CD4-positive, alpha-beta T cell (primary cell): ENCODE data around the gene TDRD7. TPM values are rescaled to one million over a fixed set of nuclear protein-coding genes. Genes with fewer than 3 reads are reported as not detected.

ENCODE experiments used
- ATAC-seq: fragments of 200-7000 bp; cut with Tn5 transposase; one replicate; pipeline ENCODE4 v1.10.0; 2022; ENCODE audit warnings: mild to moderate bottlenecking; ENCODE audit not compliant: poor library complexity
- CTCF ChIA-PET: fragments of 350-600 bp; sonication (Branson Sonifier 250); formaldehyde crosslinking; loops from one replicate; lab custom pipeline; 2021; ENCODE audit warnings: antibody characterized with exemption, inconsistent platforms; lab: Charles Lee
- POLR2A ChIA-PET: fragments of 350-600 bp; sonication (Branson Sonifier 250); formaldehyde crosslinking; loops from one replicate; lab custom pipeline; 2021; ENCODE audit warnings: antibody characterized with exemption, inconsistent platforms; lab: Charles Lee
- DNase-seq, 14 experiments: peaks; one replicate each; pipeline ENCODE4 v3.0.0-alpha.2; 2013 to 2020; ENCODE audit warnings: mixed read lengths in 2 of 14
- H3K27ac ChIP-seq, 2 donors: one replicate each; pipeline versions ENCODE4 v1.5.1 to v1.7.0; 2013; ENCODE audit warnings: low read length in 2 of 2, low read depth in 1 of 2, mild to moderate bottlenecking in 1 of 2
- H3K27me3 ChIP-seq, 2 experiments: 1 replicate in 1 of 2; 2 replicates in 1 of 2; pipeline versions ENCODE4 v1.6.1 to v1.7.0; 2013; ENCODE audit warnings: low read length in 2 of 2, control low read depth in 1 of 2, mild to moderate bottlenecking in 1 of 2, moderate library complexity in 1 of 2; ENCODE audit not compliant: insufficient read depth in 2 of 2, control insufficient read depth in 1 of 2
- H3K36me3 ChIP-seq: one replicate; pipeline ENCODE4 v1.6.1; 2013; ENCODE audit warnings: low read length, control low read depth; ENCODE audit not compliant: insufficient read depth
- H3K4me1 ChIP-seq: one replicate; pipeline ENCODE4 v1.6.1; 2013; ENCODE audit warnings: low read length, control low read depth; ENCODE audit not compliant: insufficient read depth
- H3K4me3 ChIP-seq: one replicate; pipeline ENCODE4 v1.5.1; 2013; ENCODE audit warnings: mild to moderate bottlenecking, low read length, moderate library complexity
- H3K9me3 ChIP-seq, 2 experiments: 1 replicate in 1 of 2; 2 replicates in 1 of 2; pipeline versions ENCODE4 v1.6.1 to v1.7.0; 2013; ENCODE audit warnings: low read length in 2 of 2, mild to moderate bottlenecking in 2 of 2, control low read depth in 1 of 2, moderate library complexity in 1 of 2; ENCODE audit not compliant: control insufficient read depth in 1 of 2, insufficient read depth in 1 of 2
- H3K27ac Mint-ChIP-seq: one replicate; pipeline ENCODE4 v1.8.0; 2020; ENCODE audit warnings: mixed read lengths
- H3K27me3 Mint-ChIP-seq: one replicate; pipeline ENCODE4 v1.8.0; 2021; ENCODE audit warnings: mixed read lengths
- H3K36me3 Mint-ChIP-seq: one replicate; pipeline ENCODE4 v1.8.0; 2021; ENCODE audit warnings: low read depth, mixed read lengths
- H3K4me1 Mint-ChIP-seq: one replicate; pipeline ENCODE4 v1.8.0; 2021; ENCODE audit warnings: low read depth, mixed read lengths
- H3K4me3 Mint-ChIP-seq: one replicate; pipeline ENCODE4 v1.8.0; 2020; ENCODE audit warnings: mild to moderate bottlenecking, mixed read lengths
- H3K9me3 Mint-ChIP-seq: one replicate; pipeline ENCODE4 v1.8.0; 2020; ENCODE audit warnings: mixed read lengths
- intact Hi-C, 2 experiments: fragments of 100-400 bp; cut with DNase I in 1 of 2; cut with micrococcal nuclease in 1 of 2; formaldehyde crosslinking; loops; one replicate each; pipeline versions ENCODE4 v1.15.1 to v1.9.0; 2023 to 2025; cut with DNase I, micrococcal nuclease
- total RNA-seq, 174 experiments: library from RNA in 2 of 174; stranded (reverse) in 2 of 174; gene quantifications; one replicate each; pipeline ENCODE4 v1.2.3 and lab custom pipeline; 2021 to 2026
- TF ChIP-seq, protein P1 (sequence below): fragments of 200-600 bp; IDR thresholded peaks from one replicate; pipeline ENCODE4 v1.8.0; 2022; ENCODE audit warnings: antibody characterized with exemption, mild to moderate bottlenecking

TDRD7 gene
- total RNA-seq, 2 experiments from 2014 or later, result 3.3 to 3.6 TPM

DNA sequence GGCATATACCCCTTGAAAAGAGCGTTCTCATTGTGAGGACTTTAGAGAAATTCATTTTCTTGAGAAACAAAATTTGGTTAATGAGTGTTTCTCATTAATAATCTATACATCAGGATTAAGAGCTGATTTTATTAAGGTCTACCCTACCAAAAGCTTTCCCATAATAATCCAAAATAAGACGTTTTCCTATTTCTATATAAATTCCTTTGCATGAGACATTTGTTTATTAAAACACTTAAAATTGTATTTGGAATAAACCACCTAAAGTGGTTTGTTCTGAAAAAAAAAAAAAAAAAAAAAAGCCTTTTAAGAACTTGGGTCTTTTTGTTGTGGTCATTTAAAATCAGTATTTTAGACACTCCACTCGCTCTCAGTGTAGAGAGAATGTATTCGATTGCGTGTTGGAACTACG lies 88.9 kb downstream of the TDRD7 start:
- POLR2A ChIA-PET, result interaction anchor here (0.5 to 0.6 kb wide), 2 partner anchors 279 to 1498 kb away, joined by 3 read pairs; no protein-coding TSS in a partner anchor
- CTCF ChIA-PET, result interaction anchor here (1.3 kb wide), 1 partner anchor 9 kb away, joined by 3 read pairs; no protein-coding TSS in a partner anchor
- peak overlapping the region; percentile 70 for H3K4me3 Mint-ChIP-seq
- Histone ChIP-seq H3K4me1 (peaks cover 16% of the 10 kb centered on the region), H3K9me3 (peaks cover 0 to 23% of the 10 kb centered on the region in 2 experiments), H3K4me3 (peak overlapping the region; percentile 17), H3K27me3 (peaks cover 36 to 45% of the 10 kb centered on the region in 2 experiments), H3K27ac (no peak overlapping the region), H3K36me3 (peaks cover 8% of the 10 kb centered on the region)
- no peak for DNase-seq
- H3K27me3 Mint-ChIP-seq, result peaks cover 20% of the 10 kb centered on the region
- H3K9me3 Mint-ChIP-seq, result peaks cover 5% of the 10 kb centered on the region
- H3K36me3 Mint-ChIP-seq, result peaks cover 15% of the 10 kb centered on the region
- H3K4me1 Mint-ChIP-seq, result peaks cover 21% of the 10 kb centered on the region
- TF ChIP-seq, protein P1, sequence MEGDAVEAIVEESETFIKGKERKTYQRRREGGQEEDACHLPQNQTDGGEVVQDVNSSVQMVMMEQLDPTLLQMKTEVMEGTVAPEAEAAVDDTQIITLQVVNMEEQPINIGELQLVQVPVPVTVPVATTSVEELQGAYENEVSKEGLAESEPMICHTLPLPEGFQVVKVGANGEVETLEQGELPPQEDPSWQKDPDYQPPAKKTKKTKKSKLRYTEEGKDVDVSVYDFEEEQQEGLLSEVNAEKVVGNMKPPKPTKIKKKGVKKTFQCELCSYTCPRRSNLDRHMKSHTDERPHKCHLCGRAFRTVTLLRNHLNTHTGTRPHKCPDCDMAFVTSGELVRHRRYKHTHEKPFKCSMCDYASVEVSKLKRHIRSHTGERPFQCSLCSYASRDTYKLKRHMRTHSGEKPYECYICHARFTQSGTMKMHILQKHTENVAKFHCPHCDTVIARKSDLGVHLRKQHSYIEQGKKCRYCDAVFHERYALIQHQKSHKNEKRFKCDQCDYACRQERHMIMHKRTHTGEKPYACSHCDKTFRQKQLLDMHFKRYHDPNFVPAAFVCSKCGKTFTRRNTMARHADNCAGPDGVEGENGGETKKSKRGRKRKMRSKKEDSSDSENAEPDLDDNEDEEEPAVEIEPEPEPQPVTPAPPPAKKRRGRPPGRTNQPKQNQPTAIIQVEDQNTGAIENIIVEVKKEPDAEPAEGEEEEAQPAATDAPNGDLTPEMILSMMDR, result no peak
- no peak for ATAC-seq
- intact Hi-C loops, result no loop called here
- no peak overlapping the region for H3K27ac Mint-ChIP-seq

DNA sequence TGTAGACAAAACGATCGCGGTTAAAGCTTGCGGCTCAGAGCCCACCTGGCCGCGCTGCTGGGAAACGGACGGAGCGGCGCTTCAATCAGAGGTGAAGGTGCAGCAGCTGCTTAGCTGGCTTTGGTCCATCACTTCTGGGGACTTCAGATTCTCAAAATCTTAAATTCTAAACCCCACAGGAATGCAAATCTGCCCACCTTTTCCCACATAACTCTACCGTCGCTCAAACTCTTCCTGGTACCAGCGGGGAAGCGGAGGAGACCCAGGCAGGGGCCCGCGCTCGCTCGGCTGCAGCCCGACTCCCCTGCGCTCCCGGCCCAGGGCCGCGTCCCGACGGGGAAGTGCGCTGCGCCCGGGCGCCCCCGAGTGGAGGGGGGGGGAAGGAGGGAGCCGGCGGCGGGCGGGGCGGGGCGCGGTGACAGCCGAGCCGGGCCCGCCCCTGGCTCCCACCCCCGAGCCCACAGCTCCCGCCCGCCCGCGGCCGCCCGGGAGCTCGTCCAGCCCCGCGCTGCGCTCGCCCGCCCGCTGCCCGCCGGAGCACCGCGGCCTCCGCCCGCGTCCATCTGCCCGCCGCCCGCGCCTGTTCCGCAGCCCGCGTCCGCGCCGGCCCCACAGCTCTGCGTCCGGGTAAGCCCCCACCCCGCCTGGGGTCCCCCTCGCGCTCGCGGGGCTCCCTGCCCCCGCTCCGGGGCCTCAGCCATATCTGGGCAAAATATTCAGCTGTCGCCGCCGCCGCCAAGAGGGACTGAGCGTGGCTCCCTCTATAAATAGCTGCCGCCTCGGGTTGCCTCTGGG lies 89.5 kb downstream of the TDRD7 start, which contains the start of gene TMOD1:
Gene TMOD1 (plus strand): TSS at position 490 of the 795 bp plus-strand sequence. CDS start 22,523 bp downstream, outside the sequence.
- intact Hi-C loops, result no loop called here
- no peak within 1 kb of the TSS for H3K27ac ChIP-seq
- H3K4me1 Mint-ChIP-seq, result peaks cover 21% of the 10 kb centered on the region
- peak; percentile 56 for ATAC-seq
- TF ChIP-seq, protein P1, result no peak
- H3K36me3 ChIP-seq, result peaks cover 5% of the 10 kb centered on the region
- peak within 1 kb of the TSS; percentile 85 for H3K4me3 Mint-ChIP-seq
- DNase-seq, result peak in 8 of 14 experiments; percentile 6 to 69 (median 35)
- ChIA-PET POLR2A (interaction anchor here (0.5 to 0.6 kb wide), 2 partner anchors 280 to 1499 kb away, joined by 3 read pairs; no protein-coding TSS in a partner anchor), CTCF (interaction anchor here (1.3 kb wide), 1 partner anchor 10 kb away, joined by 3 read pairs; no protein-coding TSS in a partner anchor)
- H3K4me1 ChIP-seq, result peaks cover 16% of the 10 kb centered on the region
- H3K9me3 Mint-ChIP-seq, result peaks cover 5% of the 10 kb centered on the region
- H3K27ac Mint-ChIP-seq, result no peak within 1 kb of the TSS
- peaks cover 37 to 49% of the 10 kb centered on the region in 2 experiments for H3K27me3 ChIP-seq
- peaks cover 9% of the 10 kb centered on the region for H3K36me3 Mint-ChIP-seq
- peaks cover 0 to 23% of the 10 kb centered on the region in 2 experiments for H3K9me3 ChIP-seq
- H3K4me3 ChIP-seq, result peak within 1 kb of the TSS; percentile 26
- H3K27me3 Mint-ChIP-seq, result peaks cover 20% of the 10 kb centered on the region

DNA sequence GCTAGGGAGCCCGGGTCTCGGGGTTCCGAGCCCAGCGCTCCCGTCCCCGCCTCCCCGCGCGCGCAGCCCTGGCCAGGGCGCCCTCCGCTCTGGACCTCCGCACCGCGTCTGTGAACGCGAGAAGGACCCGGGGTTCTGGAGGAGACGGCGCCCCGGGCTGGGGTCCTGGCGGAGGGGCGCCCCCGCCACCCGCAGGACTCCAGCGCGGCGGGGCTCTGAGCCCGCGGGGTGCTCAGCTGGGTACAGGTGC lies 90.0 kb downstream of the TDRD7 start:
- intact Hi-C loops, result no loop called here
- no peaks in the 10 kb centered on the region for H3K36me3 ChIP-seq
- H3K27me3 ChIP-seq, result peaks cover 37 to 51% of the 10 kb centered on the region in 2 experiments
- H3K4me3 Mint-ChIP-seq, result no peak overlapping the region
- H3K36me3 Mint-ChIP-seq, result peaks cover 4% of the 10 kb centered on the region
- H3K4me1 ChIP-seq, result peaks cover 16% of the 10 kb centered on the region
- peak overlapping the region; percentile 26 for H3K4me3 ChIP-seq
- DNase-seq (peak in 1 of 14 experiments; percentile 15), ATAC-seq (no peak)
- ChIA-PET POLR2A (no interaction called here), CTCF (interaction anchor here (1.3 kb wide), 1 partner anchor 10 kb away, joined by 3 read pairs; no protein-coding TSS in a partner anchor)
- no peak overlapping the region for H3K27ac Mint-ChIP-seq
- H3K9me3 Mint-ChIP-seq, result peaks cover 3% of the 10 kb centered on the region
- TF ChIP-seq, protein P1, result no peak
- H3K27me3 Mint-ChIP-seq, result peaks cover 20% of the 10 kb centered on the region
- peaks cover 21% of the 10 kb centered on the region for H3K4me1 Mint-ChIP-seq
- no peak overlapping the region for H3K27ac ChIP-seq
- H3K9me3 ChIP-seq, result peaks cover 0 to 23% of the 10 kb centered on the region in 2 experiments
